ENCODE results near the gene ZP1.
A peak's percentile ranks its signal among the peaks of the same experiment; 100 is the strongest.
"Not testable (repeated sequence)": the region's sequence is repeated elsewhere in the genome, so short reads cannot be mapped to it uniquely, and the experiment has no call there.

ZP1 gene

GRCh38 chr11:60866911-60867870 is at the start of gene ZP1:
Gene ZP1, plus strand, starts transcription at chr11:60867542. Its CDS starts 20 bp downstream, at chr11:60867562.
- DNase-seq (ENCODE audit: low spot score) = no peak

- DNase-seq (ENCODE audit: low spot score) = no peak
These were observed 49.3 kb upstream of the ZP1 start for GRCh38 chr11:60818057-60818456.

- no peak for DNase-seq (ENCODE audit: low spot score)
These were observed 45.3 kb upstream of the ZP1 start for GRCh38 chr11:60821827-60822599.

GRCh38 chr11:60823745-60824306 is 43.5 kb upstream of the ZP1 start:
- not testable (repeated sequence) for DNase-seq (ENCODE audit: low spot score)

GRCh38 chr11:60825118-60825517 is 42.2 kb upstream of the ZP1 start:
- DNase-seq (ENCODE audit: low spot score) = no peak

GRCh38 chr11:60825790-60826189 is 41.6 kb upstream of the ZP1 start:
- no peak for DNase-seq (ENCODE audit: low spot score)

GRCh38 chr11:60830478-60831142 is 36.7 kb upstream of the ZP1 start:
- DNase-seq (ENCODE audit: low spot score) = no peak

- DNase-seq (ENCODE audit: low spot score) = peak; percentile 79
These were observed 36.2 kb upstream of the ZP1 start for GRCh38 chr11:60831143-60831500.

- peak; percentile 24 for DNase-seq (ENCODE audit: low spot score)
These were observed 35.8 kb upstream of the ZP1 start for GRCh38 chr11:60831501-60832079.

- no peak for DNase-seq (ENCODE audit: low spot score)
These were observed 32.4 kb upstream of the ZP1 start for GRCh38 chr11:60834742-60835533.

GRCh38 chr11:60835534-60835846 is 31.9 kb upstream of the ZP1 start:
- no peak for DNase-seq (ENCODE audit: low spot score)

GRCh38 chr11:60836866-60837515 is 30.4 kb upstream of the ZP1 start:
- no peak for DNase-seq (ENCODE audit: low spot score)

GRCh38 chr11:60838132-60838531 is 29.2 kb upstream of the ZP1 start:
- no peak for DNase-seq (ENCODE audit: low spot score)

- DNase-seq (ENCODE audit: low spot score) = no peak
These were observed 26.6 kb upstream of the ZP1 start for GRCh38 chr11:60840470-60841430.

GRCh38 chr11:60841797-60842667 is 25.3 kb upstream of the ZP1 start, which contains the start of gene CCDC86:
Gene CCDC86, plus strand, starts transcription at chr11:60842113. Its CDS starts 12 bp downstream, at chr11:60842125.
- peak; percentile 93 for DNase-seq (ENCODE audit: low spot score)

GRCh38 chr11:60842668-60843600 is 24.4 kb upstream of the ZP1 start:
- no peak for DNase-seq (ENCODE audit: low spot score)
